CD4-positive, alpha-beta T cell treated with Interleukin-10 for 1 hour (primary cell): Measurements from ENCODE around the gene MMP17.

Experiments used
- DNase-seq: peaks from one replicate; pipeline ENCODE4 v3.0.0-alpha.2; 2020

Gene MMP17

GRCh38 chr12:131850856-131851559, 22.8 kb downstream of the MMP17 start:
- DNase-seq: peak; percentile 41

GRCh38 chr12:131851741-131852550, 23.8 kb downstream of the MMP17 start:
- DNase-seq: no peak

DNA sequence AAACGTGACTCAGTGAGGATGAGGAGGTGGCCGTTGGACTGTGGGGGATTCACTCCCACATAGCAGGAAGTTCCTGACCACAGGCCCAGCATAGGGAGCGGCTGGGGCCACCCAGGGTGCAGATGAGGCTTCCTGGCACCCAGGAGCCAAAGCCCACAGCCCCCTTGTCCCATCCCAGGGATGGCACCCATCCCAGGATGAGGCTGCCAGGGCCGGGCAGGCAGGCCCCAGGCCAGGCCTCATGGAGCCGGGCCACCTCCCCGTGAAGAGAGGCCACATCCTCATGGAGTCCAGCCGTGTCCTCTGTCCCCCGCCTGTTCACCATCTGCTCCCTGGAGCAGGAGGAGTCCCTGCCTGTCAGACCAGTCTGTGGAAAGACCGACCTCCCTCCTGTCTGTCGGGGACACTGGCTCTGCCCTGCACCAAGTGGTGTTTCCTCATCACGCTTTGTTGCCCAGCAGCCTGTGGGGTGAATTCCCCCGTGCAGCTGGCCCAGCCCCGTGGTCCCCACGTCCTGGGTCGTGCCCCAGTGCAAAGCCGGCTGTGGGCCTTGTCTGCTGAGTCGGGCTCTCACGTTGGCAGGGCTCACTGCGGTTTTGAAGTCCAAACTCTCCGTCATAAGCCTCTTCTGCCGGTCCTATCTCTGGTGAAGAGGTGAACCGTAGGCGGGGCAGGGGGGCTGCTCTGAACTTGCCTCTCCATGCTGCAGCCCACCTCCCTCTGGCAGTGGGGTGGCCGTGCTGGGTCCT, 24.5 kb downstream of the MMP17 start:
- no peak for DNase-seq

GRCh38 chr12:131853832-131854797, 25.9 kb downstream of the MMP17 start:
- DNase-seq: no peak

DNA sequence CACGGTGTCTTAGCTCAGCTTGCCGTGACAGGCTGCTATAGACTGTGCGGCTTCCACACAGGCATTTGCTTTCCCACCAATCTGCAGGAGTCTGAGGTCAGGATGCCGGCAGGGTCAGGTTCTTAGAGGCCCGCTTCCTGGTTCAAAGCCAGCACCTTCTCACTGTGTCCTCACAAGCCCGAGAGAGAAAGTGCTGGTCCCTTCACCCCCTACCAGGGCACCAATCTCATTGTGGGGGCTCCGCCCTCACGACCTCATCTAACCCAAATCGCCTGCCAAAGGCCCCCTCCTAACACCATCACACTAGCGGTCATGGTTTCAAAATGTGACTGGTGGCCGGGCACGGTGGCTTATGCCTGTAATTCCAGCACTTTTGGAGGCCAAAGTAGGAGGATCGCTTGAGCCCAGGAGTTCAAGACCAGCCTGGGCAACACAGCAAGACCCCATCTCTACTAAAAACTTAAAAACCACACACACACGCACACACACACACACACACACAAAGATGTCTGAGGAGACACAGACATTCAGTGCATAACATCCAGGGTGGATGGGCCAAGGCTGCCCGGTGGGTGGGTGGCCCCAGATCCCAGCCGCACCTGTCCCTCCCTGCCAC, 26.8 kb downstream of the MMP17 start:
- no peak for DNase-seq

DNA sequence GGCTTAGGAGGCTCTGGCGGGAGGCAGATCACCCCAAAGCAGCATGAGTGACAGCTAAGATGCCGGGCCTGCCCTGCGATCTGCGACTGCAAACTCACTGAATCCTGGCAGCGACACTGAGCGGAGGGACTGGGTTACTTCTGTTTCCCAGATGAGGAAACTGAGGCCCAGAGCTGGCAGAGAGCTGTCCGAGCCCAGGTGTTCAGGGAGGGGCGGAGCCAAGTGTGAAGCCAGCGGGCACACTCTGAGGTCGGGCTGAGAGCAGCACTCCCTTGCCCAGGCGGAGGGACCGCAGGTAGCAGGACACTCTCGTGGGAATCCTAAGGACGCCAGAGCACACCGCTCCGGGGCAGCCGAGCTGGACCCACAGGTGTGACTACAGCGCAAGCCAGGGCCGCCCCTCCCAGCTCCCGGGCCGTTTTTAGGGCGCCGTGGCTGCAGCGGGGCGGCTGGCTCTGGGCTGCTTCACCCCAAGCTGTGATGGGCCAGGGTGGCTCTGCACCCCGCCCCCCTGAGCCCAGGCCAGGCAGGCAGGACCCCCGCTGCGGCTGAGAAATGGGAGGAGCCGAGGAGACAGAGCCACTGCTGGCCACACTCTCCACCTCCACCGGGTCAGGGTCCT, 27.4 kb downstream of the MMP17 start:
- no peak for DNase-seq

DNA sequence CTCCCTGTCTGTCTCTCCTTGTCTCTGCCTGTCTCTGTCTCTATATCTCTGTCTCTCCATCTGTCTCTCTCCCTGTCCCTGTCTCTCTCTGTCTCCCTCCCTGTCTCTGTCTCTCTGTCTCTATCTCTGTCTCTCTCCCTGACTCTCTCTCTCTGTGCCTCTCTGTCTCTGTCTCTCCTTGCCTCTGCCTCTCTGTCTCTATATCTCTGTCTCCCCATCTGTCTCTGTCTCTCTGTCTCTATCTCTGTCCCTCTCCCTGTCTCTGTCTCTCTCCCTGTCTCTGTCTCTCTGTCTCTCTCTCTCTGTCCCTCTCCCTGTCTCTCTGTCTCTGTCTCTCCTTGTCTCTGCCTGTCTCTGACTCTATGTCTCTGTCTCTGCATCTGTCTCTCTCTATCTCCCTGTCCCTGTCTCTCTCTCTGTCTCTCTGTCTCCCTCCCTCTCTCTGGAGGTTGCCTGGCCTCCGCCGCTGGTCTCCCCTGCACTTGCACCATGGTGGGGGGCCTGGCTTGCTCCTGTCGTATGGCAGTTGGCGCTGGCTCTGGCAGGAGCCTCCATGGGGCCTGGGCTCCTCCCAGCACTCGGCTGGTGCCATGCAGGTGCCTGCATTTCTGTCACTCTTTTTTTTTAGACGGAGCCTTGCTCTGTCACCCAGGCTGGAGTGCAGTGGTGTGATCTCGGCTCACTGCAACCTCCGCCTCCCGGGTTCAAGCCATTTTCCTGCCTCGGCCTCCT, 28.3 kb downstream of the MMP17 start:
- no peak for DNase-seq

DNA sequence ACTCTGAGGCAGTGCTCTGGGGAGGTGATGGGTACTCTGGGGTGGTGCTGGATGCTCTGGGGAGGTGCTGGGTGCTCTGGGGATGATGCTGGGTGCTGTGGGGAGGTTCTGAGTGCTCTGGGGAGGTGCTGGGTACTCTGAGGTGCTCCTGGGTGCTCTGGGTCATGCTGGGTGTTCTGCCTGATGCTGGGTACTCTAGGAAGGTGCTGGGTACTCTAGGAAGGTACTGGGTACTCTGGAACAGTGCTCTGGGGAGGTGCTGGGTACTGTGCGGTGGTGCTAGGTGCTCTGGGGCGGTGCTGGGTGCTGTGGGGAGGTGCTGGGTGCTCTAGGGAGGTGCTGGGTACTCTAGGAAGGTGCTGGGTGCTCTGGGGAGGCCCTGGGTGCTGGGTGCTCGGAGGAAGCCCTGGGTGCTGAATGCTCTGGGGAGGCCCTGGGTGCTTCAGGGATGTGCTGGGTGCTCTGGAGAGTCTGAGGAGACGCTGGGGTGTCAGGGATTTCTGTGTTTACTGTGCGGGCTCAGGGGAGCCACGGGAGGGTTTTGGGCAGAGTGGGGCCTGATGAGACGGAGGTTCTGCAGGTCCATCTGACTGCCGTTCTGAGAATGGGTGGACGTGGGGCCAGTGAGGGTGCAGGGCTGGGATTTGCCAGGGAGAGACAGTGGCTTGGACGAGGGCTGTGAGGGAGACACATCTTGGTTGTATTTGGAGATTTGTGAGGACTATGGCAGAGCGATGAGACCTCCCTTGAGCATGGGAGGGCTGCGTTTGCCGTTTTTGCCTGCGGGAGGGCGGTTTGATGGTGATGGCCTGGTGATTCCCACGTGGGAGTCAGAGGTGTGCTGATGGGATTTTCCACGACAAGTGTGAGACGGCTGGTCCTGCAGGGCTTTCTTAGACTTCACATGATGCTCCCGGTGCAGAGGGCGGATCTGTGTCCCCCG, 30.0 kb downstream of the MMP17 start:
- DNase-seq: no peak

- DNase-seq: peak; percentile 23
Observed at GRCh38 chr12:131860472-131861260, 32.5 kb downstream of the MMP17 start.

- no peak for DNase-seq
Observed at GRCh38 chr12:131861261-131862083, 33.3 kb downstream of the MMP17 start.

DNA sequence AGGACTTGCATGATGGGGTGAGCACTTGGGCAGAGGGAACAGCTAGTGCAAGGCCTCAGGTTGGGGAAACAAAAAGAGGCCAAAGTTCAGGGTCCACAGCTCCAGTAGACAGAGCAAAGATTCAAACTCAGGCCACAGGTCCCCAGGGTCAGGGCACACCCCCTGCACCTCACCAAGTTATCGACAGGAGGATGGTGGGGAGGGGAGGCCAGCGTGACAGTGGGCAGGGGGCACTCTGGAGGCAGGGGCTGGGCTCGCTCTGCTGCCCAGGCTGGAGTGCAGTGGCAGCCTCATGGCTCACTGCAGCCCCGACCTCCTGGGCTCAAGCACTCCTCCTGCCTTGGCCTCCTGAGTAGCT, 33.9 kb downstream of the MMP17 start:
- DNase-seq: no peak

DNA sequence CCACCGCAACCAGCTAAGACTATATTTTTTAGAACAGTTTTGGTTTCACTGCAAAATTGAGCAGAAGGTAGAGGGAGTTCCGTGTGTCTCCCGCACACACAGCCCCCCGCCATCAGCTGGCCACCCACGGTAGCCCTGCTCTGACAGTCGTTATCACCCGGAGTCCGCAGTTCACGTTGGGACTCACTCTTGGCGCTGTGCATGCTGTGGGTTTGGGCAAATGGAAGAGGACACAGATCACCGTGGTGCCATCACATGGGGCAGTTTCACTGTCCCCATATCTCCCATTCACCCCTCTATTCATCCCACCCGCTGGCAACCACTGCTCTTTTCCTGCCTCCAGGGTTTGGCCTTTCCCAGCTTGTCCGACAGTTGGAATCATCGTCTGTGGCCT, 34.4 kb downstream of the MMP17 start:
- no peak for DNase-seq

- DNase-seq: no peak
Observed at GRCh38 chr12:131862994-131863710, 35.0 kb downstream of the MMP17 start.

DNA sequence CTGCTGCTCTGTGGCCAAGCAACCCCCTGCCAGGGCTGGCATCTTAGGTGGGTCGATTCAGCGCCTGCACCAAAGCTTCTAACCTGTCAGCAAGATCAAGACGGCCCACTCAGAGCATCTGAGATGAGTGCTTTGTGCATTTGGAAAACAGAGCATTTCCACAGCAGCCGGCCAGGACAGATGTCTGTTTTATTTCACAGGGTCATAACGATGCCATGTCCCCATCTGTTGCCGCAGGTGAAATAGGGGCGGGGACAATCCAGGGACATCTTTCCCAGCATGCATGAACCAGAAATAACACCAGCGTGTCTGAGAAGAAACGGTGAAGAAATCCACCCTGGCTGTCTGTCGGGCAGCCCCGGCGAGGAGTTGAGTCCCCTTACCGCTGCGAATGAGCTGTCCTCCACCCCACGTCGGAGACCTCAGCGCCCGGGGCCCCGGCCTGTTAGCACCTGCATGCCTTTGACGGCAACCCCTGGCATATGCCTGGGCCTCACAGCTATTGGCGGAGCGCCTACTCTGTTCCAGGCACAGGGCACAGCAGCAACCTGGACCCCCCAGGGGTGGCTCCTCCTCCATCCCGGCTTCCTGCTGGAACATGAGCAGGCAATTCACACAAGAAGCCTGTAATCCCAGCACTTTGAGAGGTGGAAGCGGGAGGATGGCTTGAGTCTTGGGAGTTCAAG, 35.7 kb downstream of the MMP17 start:
- DNase-seq: no peak

DNA sequence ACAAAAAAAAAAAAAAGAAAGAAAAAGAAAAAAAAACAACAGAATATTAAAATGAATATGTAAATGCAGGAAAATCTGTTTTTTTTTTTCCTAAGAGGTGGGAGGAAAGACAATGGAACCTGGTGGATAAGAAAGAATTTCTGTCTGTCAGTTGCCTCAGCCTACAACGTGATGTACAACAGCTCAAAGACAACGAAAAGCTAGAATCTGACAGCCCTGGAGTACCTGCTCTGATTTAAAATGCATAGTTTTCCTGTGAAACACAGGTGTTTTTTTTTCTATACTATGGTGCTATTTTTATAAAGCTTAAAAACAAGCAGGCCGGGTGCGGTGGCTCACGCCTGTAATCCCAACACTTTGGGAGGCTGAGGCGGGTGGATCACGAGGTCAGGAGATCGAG, 36.3 kb downstream of the MMP17 start:
- no peak for DNase-seq

GRCh38 chr12:131865180-131865875, 37.1 kb downstream of the MMP17 start:
- no peak for DNase-seq
